Ovary (tissue), 9 donors: Measurements from ENCODE around the gene S100A10. TPM values are rescaled to one million over a fixed set of nuclear protein-coding genes. Genes with fewer than 3 reads are reported as not detected.

Experiments
- DNase-seq, 5 donors: peaks; one replicate each; pipeline ENCODE4 v3.0.0-alpha.2; 2019 to 2020
- H3K27ac ChIP-seq, 2 donors: fragments of 200-600 bp; one replicate each; pipeline versions ENCODE4 v1.5.1 to v1.8.0; 2019 to 2022
- H3K27me3 ChIP-seq: fragments of 200-600 bp; one replicate; pipeline ENCODE4 v1.8.0; 2022
- H3K36me3 ChIP-seq: fragments of 200-600 bp; sonication (generic); one replicate; pipeline ENCODE4 v1.5.1; 2019
- H3K4me1 ChIP-seq: one replicate; pipeline ENCODE4 v1.8.1; 2013; ENCODE audit warnings: mild to moderate bottlenecking, moderate library complexity; ENCODE audit not compliant: insufficient read depth
- H3K4me3 ChIP-seq: fragments of 200-600 bp; sonication (generic); one replicate; pipeline ENCODE4 v1.5.1; 2017
- H3K9me3 ChIP-seq, 2 donors: fragments of 200-600 bp in 1 of 2; sonication (generic) in 1 of 2; one replicate each; pipeline versions ENCODE4 v1.5.1 to v1.8.1; 2013 to 2019; ENCODE audit warnings: mild to moderate bottlenecking in 1 of 2, moderate library complexity in 1 of 2
- EP300 ChIP-seq: sonication (generic); formaldehyde crosslinking; IDR thresholded peaks from one replicate; pipeline ENCODE4 v1.6.1; 2017; ENCODE audit warnings: antibody characterized with exemption
- POLR2A ChIP-seq: fragments of 450-650 bp; IDR thresholded peaks from one replicate; pipeline ENCODE4 v1.6.1; 2017; ENCODE audit warnings: antibody characterized with exemption, mild to moderate bottlenecking, moderate library complexity
- WGBS, 3 donors: extraction: QIAGEN DNeasy Blood & Tissue Kit in 1 of 3; methylation state at CpG; one replicate each; pipeline versions ENCODE4 v1.1.5 to v1.1.7; 2013 to 2017; 5-methylcytosine and 5-hydroxymethylcytosine counted together
- intact Hi-C, 4 donors: fragments of 100-400 bp; cut with DNase I; formaldehyde crosslinking; loops; one replicate each; pipeline versions ENCODE4 v1.11.0 to v1.15.1; 2022 to 2023
- polyA plus RNA-seq, 2 donors: library from polyadenylated mRNA; stranded (reverse); fragments of 200-250 nt in 1 of 2; fragments of 350-450 nt in 1 of 2; fragmentation: Illumina TruSeq in 1 of 2; extraction: RNeasy Lipid Tissue Mini Kit (QIAGEN cat#74804) in 1 of 2; gene quantifications; one replicate each; pipeline ENCODE4 v1.2.3, GENCODE V29; 2013 to 2014
- total RNA-seq, 7 donors: library from RNA; depleted of rRNA in 2 of 7; stranded (reverse); fragments of >200 nt in 2 of 7; fragmentation: NEBNext Ultra II Directional in 3 of 7; extraction: Animal tissue kit (Norgen Biotek cat#: 25700) in 3 of 7; gene quantifications; one replicate each; pipeline versions ENCODE4 v1.1.0 to v1.2.4, GENCODE V29; 2016 to 2023
- TF ChIP-seq, protein P1 (sequence below), 3 donors: fragments of 450-650 bp in 2 of 3; fragments of 200-600 bp in 1 of 3; IDR thresholded peaks; one replicate each; pipeline versions ENCODE4 v1.5.1 to v1.8.0; 2016 to 2022; ENCODE audit warnings: antibody characterized with exemption in 3 of 3, mild to moderate bottlenecking in 1 of 3
- donor health status: DM: no; HTN: no; CAD: no; lungs with moderate emphysema.
- donor health status: DM: no; HTN: no; CAD: no.
- donor health status: Bipolar disorder and iron deficiency.
- donor health status: DM: yes; HTN: yes; CAD: no.
- donor health status: DM: no; HTN: no; CAD: no.
- donor health status: DM: yes; HTN: yes; CAD: no.

The S100A10 gene
- total and polyA plus RNA-seq, 9 donors: 38.6 to 642 (median 213) TPM

DNA sequence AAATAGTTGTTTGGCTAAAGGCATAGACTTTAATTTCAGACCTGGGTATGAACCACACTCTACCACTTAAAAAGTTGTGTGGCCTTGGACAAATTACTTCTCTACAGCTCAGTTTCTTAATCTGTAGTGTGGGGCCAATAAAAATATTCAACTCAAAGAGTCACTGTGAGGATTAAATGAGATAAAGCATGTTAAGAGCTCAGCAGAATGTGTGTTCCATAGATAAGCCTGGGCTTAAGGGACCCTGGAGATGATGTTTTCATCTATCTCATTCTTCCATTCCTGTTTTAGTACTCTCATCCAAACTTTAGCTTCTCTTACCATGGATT lies 17.7 kb downstream of the S100A10 start:
- H3K27me3 ChIP-seq: no peaks in the 10 kb centered on the region
- H3K4me3 ChIP-seq: no peak overlapping the region
- no peaks in the 10 kb centered on the region for H3K9me3 ChIP-seq
- H3K27ac ChIP-seq: no peak overlapping the region
- intact Hi-C loops: no loop called here
- no peak for TF ChIP-seq POLR2A
- TF ChIP-seq, protein P1, sequence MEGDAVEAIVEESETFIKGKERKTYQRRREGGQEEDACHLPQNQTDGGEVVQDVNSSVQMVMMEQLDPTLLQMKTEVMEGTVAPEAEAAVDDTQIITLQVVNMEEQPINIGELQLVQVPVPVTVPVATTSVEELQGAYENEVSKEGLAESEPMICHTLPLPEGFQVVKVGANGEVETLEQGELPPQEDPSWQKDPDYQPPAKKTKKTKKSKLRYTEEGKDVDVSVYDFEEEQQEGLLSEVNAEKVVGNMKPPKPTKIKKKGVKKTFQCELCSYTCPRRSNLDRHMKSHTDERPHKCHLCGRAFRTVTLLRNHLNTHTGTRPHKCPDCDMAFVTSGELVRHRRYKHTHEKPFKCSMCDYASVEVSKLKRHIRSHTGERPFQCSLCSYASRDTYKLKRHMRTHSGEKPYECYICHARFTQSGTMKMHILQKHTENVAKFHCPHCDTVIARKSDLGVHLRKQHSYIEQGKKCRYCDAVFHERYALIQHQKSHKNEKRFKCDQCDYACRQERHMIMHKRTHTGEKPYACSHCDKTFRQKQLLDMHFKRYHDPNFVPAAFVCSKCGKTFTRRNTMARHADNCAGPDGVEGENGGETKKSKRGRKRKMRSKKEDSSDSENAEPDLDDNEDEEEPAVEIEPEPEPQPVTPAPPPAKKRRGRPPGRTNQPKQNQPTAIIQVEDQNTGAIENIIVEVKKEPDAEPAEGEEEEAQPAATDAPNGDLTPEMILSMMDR (IDR thresholded peaks at IDR 0.05): no peak
- no peak for TF ChIP-seq EP300
- no peak for DNase-seq
- no peaks in the 10 kb centered on the region for H3K36me3 ChIP-seq
- H3K4me1 ChIP-seq: peaks cover 8% of the 10 kb centered on the region

DNA sequence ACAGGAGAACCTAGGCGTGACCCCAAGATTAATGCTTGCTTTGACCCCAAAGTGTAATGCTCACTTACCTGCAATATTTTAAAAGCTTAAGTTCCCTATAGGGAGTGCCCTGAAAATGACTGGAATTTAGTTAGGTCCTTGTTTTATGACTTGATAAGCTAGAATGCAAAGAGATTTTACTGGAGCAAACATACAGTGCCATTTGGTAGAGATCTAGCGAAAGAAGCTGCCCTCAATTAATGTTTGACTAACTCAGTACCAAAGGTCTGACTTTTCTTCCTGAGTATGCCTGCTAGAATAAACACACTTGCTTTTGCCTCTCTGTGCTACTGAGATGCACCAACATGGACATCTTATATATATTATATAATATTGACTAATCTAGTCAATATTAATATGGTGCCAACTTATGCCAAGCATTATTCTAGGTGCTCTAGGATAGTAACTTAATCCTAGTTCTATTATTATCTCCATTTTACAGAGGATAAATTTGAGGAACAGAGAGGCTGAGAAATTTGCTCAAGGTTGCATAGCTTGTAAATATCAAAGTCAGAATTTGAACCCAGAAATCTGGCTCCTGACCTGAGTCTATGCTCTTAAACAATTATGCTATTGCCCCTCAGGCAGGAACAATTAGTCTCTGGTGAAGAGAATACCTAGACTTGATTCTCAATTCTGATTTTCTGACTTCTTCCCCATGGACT lies 18.2 kb downstream of the S100A10 start:
- TF ChIP-seq, protein P1 (IDR thresholded peaks at IDR 0.05): no peak
- no peak for TF ChIP-seq POLR2A
- no peak for TF ChIP-seq EP300
- Histone ChIP-seq H3K4me1 (peaks cover 5% of the 10 kb centered on the region), H3K9me3 (no peaks in the 10 kb centered on the region), H3K4me3 (no peak overlapping the region), H3K36me3 (no peaks in the 10 kb centered on the region), H3K27ac (no peak overlapping the region), H3K27me3 (no peaks in the 10 kb centered on the region)
- 92 to 97% (median 95%) methylated on average over 2 of the region's 2 CpGs for WGBS, 3 donors
- intact Hi-C loops: no loop called here
- DNase-seq: no peak

DNA sequence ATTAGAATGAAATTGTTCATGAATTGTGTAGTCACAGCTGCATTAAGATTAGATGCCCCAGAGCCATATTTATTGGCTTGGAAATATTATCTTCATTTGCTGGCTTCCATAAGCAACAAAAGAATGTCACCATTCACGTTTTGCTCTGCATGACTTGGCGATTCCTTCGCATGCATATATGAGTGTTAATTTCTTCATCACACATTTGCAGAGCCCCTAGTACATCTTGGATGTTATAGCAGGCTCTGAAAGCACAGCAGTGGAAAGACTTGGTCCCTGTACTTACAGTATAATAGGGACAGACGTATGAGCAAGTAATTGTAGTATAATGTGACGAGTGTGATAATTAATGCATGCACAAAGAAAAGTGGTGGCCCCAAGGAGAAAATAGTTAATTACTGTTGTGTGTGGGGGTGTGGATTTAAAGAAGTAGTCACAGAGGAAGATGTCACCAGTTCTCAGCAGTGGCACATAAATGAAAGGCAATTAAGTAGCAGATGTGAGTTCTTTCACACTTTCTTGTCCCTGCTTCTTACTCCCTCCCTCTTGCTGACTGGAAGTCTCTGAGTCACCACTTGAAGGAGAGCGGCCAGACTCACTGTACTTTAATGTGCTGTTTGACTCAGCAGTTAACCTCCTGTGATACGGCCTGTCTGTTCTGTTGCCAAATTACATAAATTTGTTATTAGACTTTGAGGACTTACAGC lies 21.0 kb downstream of the S100A10 start:
- intact Hi-C loops: no loop called here
- no peak for DNase-seq

DNA sequence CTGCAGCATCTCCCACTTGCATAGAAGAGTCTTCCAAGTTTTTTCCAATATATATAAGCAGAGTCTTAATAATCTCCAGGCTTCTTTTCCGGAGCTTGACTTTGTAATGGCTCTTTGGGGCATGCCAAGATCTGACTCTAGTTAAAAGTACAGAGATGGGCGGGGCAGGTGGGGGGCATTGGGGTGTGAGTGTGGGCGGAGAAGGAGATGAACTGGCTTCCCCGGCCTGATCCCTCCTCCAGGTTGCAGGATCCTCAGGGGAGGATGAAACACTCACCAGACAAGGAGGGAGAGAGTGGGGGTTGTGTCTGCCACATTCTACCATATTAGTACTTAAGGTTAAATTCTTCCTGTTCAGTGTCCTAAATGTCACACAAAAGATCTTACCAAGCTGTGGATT lies 23.0 kb downstream of the S100A10 start:
- H3K4me1 ChIP-seq: no peaks in the 10 kb centered on the region
- no peaks in the 10 kb centered on the region for H3K9me3 ChIP-seq
- WGBS, 3 donors: 57 to 63% (median 62%) methylated on average over 4 of the region's 4 CpGs
- TF ChIP-seq POLR2A (no peak), EP300 (no peak)
- TF ChIP-seq, protein P1 (IDR thresholded peaks at IDR 0.05): no peak
- no peak overlapping the region for H3K4me3 ChIP-seq
- no peak for DNase-seq
- H3K27me3 ChIP-seq: no peaks in the 10 kb centered on the region
- H3K27ac ChIP-seq: no peak overlapping the region
- intact Hi-C loops: no loop called here
- no peaks in the 10 kb centered on the region for H3K36me3 ChIP-seq

More for the DNA sequence above, 21.0 kb downstream of the S100A10 start:
- TF ChIP-seq EP300 (no peak), POLR2A (no peak)
- TF ChIP-seq, protein P1 (IDR thresholded peaks at IDR 0.05): no peak
- H3K36me3 ChIP-seq: no peaks in the 10 kb centered on the region
- no peaks in the 10 kb centered on the region for H3K27me3 ChIP-seq
- 41 to 48% (median 42%) methylated on average over 7 of the region's 7 CpGs for WGBS, 3 donors
- no peaks in the 10 kb centered on the region for H3K9me3 ChIP-seq
- no peak overlapping the region for H3K4me3 ChIP-seq
- no peak overlapping the region for H3K27ac ChIP-seq
- H3K4me1 ChIP-seq: no peaks in the 10 kb centered on the region
